MM.1S (cell line): ENCODE measurements around the gene PLXDC2.

Experiments used
- CTCF ChIP-seq: fragments of 300-600 bp; sonication (generic); IDR thresholded peaks from 2 replicates; pipeline ENCODE4 v1.5.1; 2016; ENCODE audit warnings: antibody characterized with exemption, low read length, mixed read lengths
- EZH2 ChIP-seq: fragments of 300-600 bp; sonication (generic); optimal IDR thresholded peaks from 2 replicates; pipeline ENCODE3; 2017; ENCODE audit warnings: low read depth, mild to moderate bottlenecking, antibody characterized with exemption, low read length, mixed read lengths
- EZH2phosphoT487 ChIP-seq: fragments of 300-600 bp; sonication (generic); IDR thresholded peaks from 2 replicates; pipeline ENCODE4 v1.6.1; 2018; ENCODE audit warnings: antibody characterized with exemption, low read length

GRCh38 chr10:19958787-19959186 is 142.6 kb downstream of the PLXDC2 start:
- no peak for TF ChIP-seq CTCF
- TF ChIP-seq EZH2, result no peak
- TF ChIP-seq EZH2phosphoT487, result no peak
